H4 (cell line): Measurements from ENCODE around the gene DHRS9. TPM values are rescaled to one million over a fixed set of nuclear protein-coding genes. Genes with fewer than 3 reads are reported as not detected.
"Not testable (repeated sequence)": the region's sequence is repeated elsewhere in the genome, so short reads cannot be mapped to it uniquely, and the experiment has no call there.

Experiments used
- DNase-seq: peaks from one replicate; pipeline ENCODE4 v3.0.0-alpha.2; 2015; ENCODE audit warnings: low spot score
- total RNA-seq: library from RNA; depleted of rRNA; stranded (reverse); fragments of >200 nt; shearing (Covaris generic); gene quantifications from 2 replicates; pipeline ENCODE4 v1.2.3, GENCODE V29; 2014; rRNA removed

Gene DHRS9
- total RNA-seq, 1 experiment from 2014 or later, result 0.45 TPM

DNA sequence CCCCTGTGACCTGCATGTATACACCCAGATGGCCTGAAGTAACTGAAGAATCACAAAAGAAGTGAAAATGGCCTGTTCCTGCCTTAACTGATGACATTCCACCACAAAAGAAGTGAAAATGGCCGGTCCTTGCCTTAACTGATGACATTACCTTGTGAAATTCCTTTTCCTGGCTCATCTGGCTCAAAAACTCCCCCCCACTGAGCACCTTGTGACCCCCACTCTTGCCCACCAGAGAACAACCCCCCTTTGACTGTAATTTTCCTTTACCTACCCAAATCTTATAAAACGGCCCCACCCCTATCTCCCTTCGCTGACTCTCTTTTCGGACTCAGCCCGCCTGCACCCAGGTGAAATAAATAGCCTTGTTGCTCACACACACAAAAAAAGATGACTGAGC is 67.1 kb downstream of the DHRS9 start:
- DNase-seq, result not testable (repeated sequence)

- DNase-seq, result no peak
These were observed 67.6 kb downstream of the DHRS9 start for GRCh38 chr2:169136885-169137534.

GRCh38 chr2:169137924-169138323 is 68.6 kb downstream of the DHRS9 start:
- no peak for DNase-seq

GRCh38 chr2:169139145-169139544 is 69.8 kb downstream of the DHRS9 start:
- DNase-seq, result no peak

- DNase-seq, result no peak
These were observed 70.8 kb downstream of the DHRS9 start for GRCh38 chr2:169139993-169140767.

- peak; percentile 51 for DNase-seq
These were observed 72.5 kb downstream of the DHRS9 start for GRCh38 chr2:169141713-169142352.

- DNase-seq, result no peak
These were observed 74.6 kb downstream of the DHRS9 start for GRCh38 chr2:169143998-169144397.

Other genes starting within 250 kb of the DHRS9 start
- 31.9 and 42.2 TPM in 2 replicates for gene SPC25, start 179.1 kb upstream of the DHRS9 start, total RNA-seq
- not detected in 2 replicates for gene G6PC2, start 168.3 kb upstream of the DHRS9 start, total RNA-seq
- gene ABCB11, start 38.2 kb upstream of the DHRS9 start, total RNA-seq, result not detected in 2 replicates